ENCODE data around the gene MORN4. TPM values are rescaled to one million over a fixed set of nuclear protein-coding genes. Genes with fewer than 3 reads are reported as not detected.

Gene MORN4
- total RNA-seq, 4 donors from 2014 or later, result 1.1 to 5.6 (median 3.7) TPM

- TF ChIP-seq CTCF (IDR thresholded peaks at IDR 0.05; ENCODE audit: low read depth), result no peak
Observed at GRCh38 chr10:97593421-97593820, 39.9 kb downstream of the MORN4 start.

DNA sequence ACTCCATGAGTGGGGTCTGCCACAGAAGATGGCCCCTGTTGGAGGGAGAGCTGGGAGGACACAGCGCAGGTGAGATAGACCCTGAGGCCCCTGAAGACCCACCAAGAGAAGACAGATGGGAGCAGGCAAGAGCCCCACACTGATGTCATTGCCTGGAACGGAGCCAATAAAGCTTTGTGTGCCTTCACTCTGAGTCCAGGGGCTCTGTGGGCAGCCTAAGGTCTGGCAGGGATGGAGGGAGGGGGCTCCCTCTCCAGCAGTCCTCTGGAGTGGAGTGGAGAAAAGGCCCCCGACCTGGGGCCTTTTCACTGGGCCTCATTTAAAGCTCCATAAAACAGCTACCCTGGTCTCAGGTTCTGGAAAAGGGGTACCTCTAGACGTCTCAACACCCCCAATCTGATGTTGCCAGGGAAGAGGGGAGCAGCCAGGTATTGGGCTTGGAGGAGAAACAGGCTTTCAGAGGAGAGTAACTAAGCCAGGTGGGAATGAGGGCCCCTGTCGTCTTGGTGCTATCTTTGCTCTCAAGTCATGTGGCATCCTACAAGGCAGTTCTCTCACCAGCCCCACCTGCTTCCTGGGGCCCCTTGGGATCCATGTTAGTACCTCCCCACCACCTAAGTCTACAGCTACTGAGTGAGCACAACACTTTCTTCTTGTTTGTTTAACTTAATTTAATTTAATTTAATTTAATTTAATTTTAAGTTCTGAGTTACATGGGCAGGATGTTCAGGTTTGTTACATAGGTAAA lies 42.4 kb downstream of the MORN4 start:
- no peak for TF ChIP-seq CTCF (IDR thresholded peaks at IDR 0.05; ENCODE audit: low read depth)

GRCh38 chr10:97590082-97590747 lies 43.1 kb downstream of the MORN4 start:
- TF ChIP-seq CTCF (IDR thresholded peaks at IDR 0.05; ENCODE audit: low read depth), result no peak

DNA sequence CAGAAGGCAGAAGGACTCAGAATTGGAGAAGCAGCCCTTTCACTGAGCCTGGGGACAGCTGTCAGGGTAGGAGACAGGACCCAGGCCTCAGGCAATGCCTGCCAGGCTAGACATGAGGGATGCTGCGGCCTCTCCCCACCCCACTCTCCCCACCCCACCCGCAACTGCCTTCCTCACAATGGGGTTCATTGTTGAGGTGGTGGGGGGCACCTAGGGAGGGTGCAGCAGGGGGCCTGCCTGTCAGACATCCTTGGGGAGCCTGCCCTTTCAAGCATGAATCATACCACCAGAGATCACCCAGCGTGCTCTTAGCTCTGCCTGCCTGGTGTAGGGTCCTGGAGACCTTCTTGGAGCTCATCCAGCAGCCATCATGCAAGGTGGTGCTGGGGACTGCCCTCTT lies 43.8 kb downstream of the MORN4 start, which contains the start of gene C10orf62:
Gene C10orf62 (plus strand): TSS at position 243 of the 400 bp plus-strand sequence. CDS start 177 bp downstream, outside the sequence.
- TF ChIP-seq CTCF (IDR thresholded peaks at IDR 0.05; ENCODE audit: low read depth), result no peak

- no peak for TF ChIP-seq CTCF (IDR thresholded peaks at IDR 0.05; ENCODE audit: low read depth)
Observed at GRCh38 chr10:97587183-97587582, 46.1 kb downstream of the MORN4 start.

- TF ChIP-seq CTCF (IDR thresholded peaks at IDR 0.05; ENCODE audit: low read depth), result no peak
Observed at GRCh38 chr10:97585439-97585811, 47.9 kb downstream of the MORN4 start.

- TF ChIP-seq CTCF (IDR thresholded peaks at IDR 0.05; ENCODE audit: low read depth), result no peak
Observed at GRCh38 chr10:97584798-97585438, 48.4 kb downstream of the MORN4 start.

Measured in subcutaneous adipose tissue (tissue), 4 donors.